GM12865 (cell line): Measurements from ENCODE around the gene KLF5.

Source experiments
- DNase-seq: peaks from one replicate; pipeline ENCODE4 v3.0.0; 2010; ENCODE audit warnings: low read depth
- H3K4me3 ChIP-seq: 2 replicates; pipeline ENCODE4 v1.5.1; 2011; ENCODE audit warnings: mild to moderate bottlenecking, low read depth, low read length, control low read depth
- CTCF ChIP-seq: IDR thresholded peaks from 2 replicates; pipeline ENCODE4 v1.5.1; 2011; ENCODE audit warnings: low read length, control low read depth, low read depth, inconsistent platforms; ENCODE audit not compliant: insufficient read depth; ENCODE audit errors: missing control alignments

KLF5 gene

GRCh38 chr13:73081256-73081915 lies 22.6 kb downstream of the KLF5 start:
- DNase-seq = no peak
- no peak for TF ChIP-seq CTCF
- no peak overlapping the region for H3K4me3 ChIP-seq

- no peak overlapping the region for H3K4me3 ChIP-seq
- TF ChIP-seq CTCF = no peak
- no peak for DNase-seq
Measured at GRCh38 chr13:73082471-73082870, 23.7 kb downstream of the KLF5 start.

GRCh38 chr13:73082895-73083294 lies 24.1 kb downstream of the KLF5 start:
- DNase-seq = no peak
- no peak for TF ChIP-seq CTCF
- no peak overlapping the region for H3K4me3 ChIP-seq

DNA sequence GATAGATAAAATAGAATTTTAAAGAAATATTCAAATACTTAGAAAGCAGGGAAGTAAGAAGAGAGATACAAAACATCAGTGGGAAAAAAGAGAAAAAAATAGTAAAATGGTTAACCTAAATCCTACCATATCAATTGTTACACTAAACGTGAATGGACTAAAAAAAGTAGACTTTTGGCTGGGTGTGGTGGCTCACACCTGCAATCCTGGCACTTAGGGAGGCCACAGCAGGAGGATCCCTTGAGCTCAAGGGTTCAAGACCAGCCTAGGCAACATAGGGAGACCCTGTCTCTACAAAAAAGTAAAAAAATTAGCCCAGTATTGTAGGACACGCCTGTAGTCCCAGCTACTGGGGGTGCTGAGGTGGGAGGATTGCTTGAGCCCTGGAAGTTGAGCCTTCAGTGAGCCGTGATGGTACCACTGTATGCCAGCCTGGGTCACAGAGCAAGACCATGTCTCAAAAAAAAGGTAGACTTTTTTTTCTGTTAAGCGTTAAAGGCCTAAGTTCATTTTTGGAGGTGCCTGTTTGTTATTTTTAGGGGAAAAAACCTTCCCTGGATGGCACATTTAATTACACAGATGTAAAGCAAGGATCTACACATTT lies 29.6 kb downstream of the KLF5 start:
- no peak overlapping the region for H3K4me3 ChIP-seq
- no peak for TF ChIP-seq CTCF
- DNase-seq = no peak

DNA sequence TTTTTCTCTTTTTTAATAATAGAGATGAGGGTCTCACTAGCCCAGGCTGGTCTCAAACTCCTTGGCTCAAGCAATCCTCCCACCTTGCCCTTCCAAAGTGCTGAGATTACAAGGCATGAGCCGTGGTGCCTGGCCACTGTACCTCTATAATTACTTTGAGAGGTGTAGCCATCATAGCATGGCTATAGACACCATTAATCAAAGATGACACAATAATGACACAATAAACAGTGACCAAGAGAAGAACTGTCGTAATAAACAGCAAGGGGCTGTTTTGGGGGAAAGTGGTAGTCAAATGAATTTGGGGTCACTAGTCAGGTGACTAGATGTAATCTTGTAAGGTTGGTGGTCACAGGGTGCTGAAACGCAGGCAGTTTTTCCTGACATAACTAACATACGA lies 30.4 kb downstream of the KLF5 start:
- TF ChIP-seq CTCF = no peak
- DNase-seq = no peak
- no peak overlapping the region for H3K4me3 ChIP-seq

- no peak for TF ChIP-seq CTCF
- DNase-seq = peak; percentile 17
- no peak overlapping the region for H3K4me3 ChIP-seq
Measured at GRCh38 chr13:73090116-73090822, 31.5 kb downstream of the KLF5 start.
